H9 (cell line): Measurements from ENCODE around the gene PHACTR2. TPM values are rescaled to one million over a fixed set of nuclear protein-coding genes. Genes with fewer than 3 reads are reported as not detected.

Experiments
- DNase-seq: peaks from one replicate; pipeline ENCODE4 v3.0.0-alpha.2; 2017
- H2AFZ ChIP-seq: one replicate; pipeline ENCODE4 v1.6.1; 2013; ENCODE audit warnings: mild to moderate bottlenecking, low read length, control low read depth, moderate library complexity
- H2AK5ac ChIP-seq: 2 replicates; pipeline ENCODE4 v1.6.1; 2013; ENCODE audit warnings: low read length, control low read depth, mixed read lengths; ENCODE audit not compliant: insufficient read length
- H2BK120ac ChIP-seq: one replicate; pipeline ENCODE4 v1.6.1; 2013; ENCODE audit warnings: low read depth, mild to moderate bottlenecking, low read length, control low read depth, inconsistent platforms; ENCODE audit not compliant: poor library complexity, severe bottlenecking
- H2BK12ac ChIP-seq: 2 replicates; pipeline ENCODE4 v1.6.1; 2013; ENCODE audit warnings: low read length, control low read depth, mixed read lengths, low read depth; ENCODE audit not compliant: insufficient read length
- H2BK15ac ChIP-seq: 2 replicates; pipeline ENCODE4 v1.6.1; 2013; ENCODE audit warnings: low read depth, low read length, control low read depth
- H2BK20ac ChIP-seq: one replicate; pipeline ENCODE4 v1.6.1; 2013; ENCODE audit warnings: low read depth, mild to moderate bottlenecking, low read length, control low read depth, inconsistent platforms; ENCODE audit not compliant: poor library complexity, severe bottlenecking
- H2BK5ac ChIP-seq: 2 replicates; pipeline ENCODE4 v1.6.1; 2013; ENCODE audit warnings: low read length, control low read depth, mixed read lengths; ENCODE audit not compliant: insufficient read length
- H3K14ac ChIP-seq: 2 replicates; pipeline ENCODE4 v1.6.1; 2013; ENCODE audit warnings: low read length, control low read depth; ENCODE audit not compliant: insufficient read depth
- H3K18ac ChIP-seq: 2 replicates; pipeline ENCODE4 v1.6.1; 2013; ENCODE audit warnings: low read depth, mild to moderate bottlenecking, mixed read lengths, low read length, control low read depth; ENCODE audit not compliant: insufficient read length
- H3K23ac ChIP-seq: 2 replicates; pipeline ENCODE4 v1.6.1; 2013; ENCODE audit warnings: low read length, control low read depth, mixed read lengths, low read depth; ENCODE audit not compliant: insufficient read length
- H3K23me2 ChIP-seq: 2 replicates; pipeline ENCODE4 v1.6.1; 2013; ENCODE audit warnings: low read depth, mild to moderate bottlenecking, mixed read lengths, low read length, control low read depth; ENCODE audit not compliant: insufficient read length, poor library complexity, severe bottlenecking
- H3K27ac ChIP-seq: 2 replicates; pipeline ENCODE4 v1.5.1; 2013; ENCODE audit warnings: low read length, control low read depth, mixed read lengths, low read depth; ENCODE audit not compliant: insufficient read length
- H3K27me3 ChIP-seq: 2 replicates; pipeline ENCODE4 v1.6.1; 2013; ENCODE audit warnings: low read length, control low read depth, inconsistent platforms; ENCODE audit not compliant: insufficient read depth
- H3K4ac ChIP-seq: 2 replicates; pipeline ENCODE4 v1.6.1; 2013; ENCODE audit warnings: low read depth, mild to moderate bottlenecking, control low read depth, inconsistent platforms, low read length, moderate library complexity
- H3K4me1 ChIP-seq: 2 replicates; pipeline ENCODE4 v1.6.1; 2013; ENCODE audit warnings: low read length, control low read depth, inconsistent platforms; ENCODE audit not compliant: insufficient read depth
- H3K4me2 ChIP-seq: 2 replicates; pipeline ENCODE4 v1.6.1; 2013; ENCODE audit warnings: low read length, control low read depth, mixed read lengths; ENCODE audit not compliant: insufficient read length, insufficient read depth
- H3K56ac ChIP-seq: 2 replicates; pipeline ENCODE4 v1.6.1; 2013; ENCODE audit warnings: low read depth, mild to moderate bottlenecking, mixed read lengths, low read length, control low read depth; ENCODE audit not compliant: insufficient read length
- H3K79me1 ChIP-seq: 2 replicates; pipeline ENCODE4 v1.6.1; 2013; ENCODE audit warnings: low read depth, mild to moderate bottlenecking, moderate library complexity, low read length, control low read depth, inconsistent platforms; ENCODE audit not compliant: insufficient read depth, poor library complexity, severe bottlenecking
- H3K79me2 ChIP-seq: 2 replicates; pipeline ENCODE4 v1.6.1; 2013; ENCODE audit warnings: low read length, control low read depth, inconsistent platforms; ENCODE audit not compliant: insufficient read depth
- H3K9ac ChIP-seq: 2 replicates; pipeline ENCODE4 v1.6.1; 2013; ENCODE audit warnings: low read length, control low read depth, mixed read lengths; ENCODE audit not compliant: insufficient read length; ENCODE audit errors: extremely low read depth
- H3K9me3 ChIP-seq: one replicate; pipeline ENCODE4 v1.6.1; 2013; ENCODE audit warnings: low read depth, low read length, inconsistent platforms; ENCODE audit not compliant: control insufficient read depth
- H3T11ph ChIP-seq: one replicate; pipeline ENCODE4 v1.6.1; 2013; ENCODE audit warnings: mild to moderate bottlenecking, low read length, control low read depth, inconsistent platforms
- H4K20me1 ChIP-seq: one replicate; pipeline ENCODE4 v1.6.1; 2013; ENCODE audit not compliant: control insufficient read depth, insufficient read length, insufficient read depth
- H4K5ac ChIP-seq: 2 replicates; pipeline ENCODE4 v1.6.1; 2013; ENCODE audit warnings: low read depth, mild to moderate bottlenecking, mixed read lengths, low read length, control low read depth; ENCODE audit not compliant: insufficient read length
- H4K8ac ChIP-seq: replicated peaks from 2 replicates; pipeline ENCODE4 v1.6.1; 2013; ENCODE audit warnings: low read length, control low read depth, mixed read lengths, low read depth; ENCODE audit not compliant: insufficient read length
- H4K91ac ChIP-seq: 2 replicates; pipeline ENCODE4 v1.6.1; 2013; ENCODE audit warnings: low read depth, mild to moderate bottlenecking, moderate library complexity, mixed read lengths, low read length, control low read depth; ENCODE audit not compliant: insufficient read length
- H3K27ac Mint-ChIP-seq, 3 experiments: 2 replicates in 2 of 3; 3 replicates in 1 of 3; pipeline ENCODE4 v1.8.0; 2020 to 2021; ENCODE audit warnings: mixed read lengths in 3 of 3, mild to moderate bottlenecking in 1 of 3, moderate library complexity in 1 of 3
- H3K27me3 Mint-ChIP-seq: 2 replicates; pipeline ENCODE4 v1.8.0; 2021; ENCODE audit warnings: low read depth, mild to moderate bottlenecking, moderate library complexity, mixed read lengths
- H3K36me3 Mint-ChIP-seq, 3 experiments: 2 replicates in 2 of 3; 3 replicates in 1 of 3; pipeline ENCODE4 v1.8.0; 2020 to 2021; ENCODE audit warnings: low read depth in 3 of 3, mixed read lengths in 3 of 3; ENCODE audit not compliant: insufficient read depth in 1 of 3
- H3K4me1 Mint-ChIP-seq, 2 experiments: 2 replicates each; pipeline ENCODE4 v1.8.0; 2020; ENCODE audit warnings: mixed read lengths in 2 of 2
- H3K4me3 Mint-ChIP-seq, 2 experiments: 2 replicates in 1 of 2; 3 replicates in 1 of 2; pipeline ENCODE4 v1.8.0; 2020 to 2021; ENCODE audit warnings: mild to moderate bottlenecking in 2 of 2, mixed read lengths in 2 of 2, moderate library complexity in 1 of 2
- H3K9me3 Mint-ChIP-seq, 2 experiments: 2 replicates in 1 of 2; 3 replicates in 1 of 2; pipeline ENCODE4 v1.8.0; 2020; ENCODE audit warnings: mild to moderate bottlenecking in 2 of 2, mixed read lengths in 2 of 2, moderate library complexity in 1 of 2
- CTCF ChIP-seq: fragments of 200-600 bp; sonication (generic); conservative IDR thresholded peaks from 3 replicates; pipeline ENCODE4 v1.8.0; 2021; ENCODE audit warnings: antibody characterized with exemption, mild to moderate bottlenecking
- WGBS: extraction: QIAGEN DNeasy Blood & Tissue Kit; methylation state at CpG from one replicate; pipeline ENCODE4 v1.1.7; 2013; ENCODE audit warnings: missing lambda C conversion rate, low lambda C conversion rate, mixed read lengths; ENCODE audit not compliant: insufficient read length; ENCODE audit errors: extremely low coverage; 5-methylcytosine and 5-hydroxymethylcytosine counted together
- total RNA-seq: library from RNA; stranded (reverse); gene quantifications from 2 replicates; pipeline ENCODE4 v1.2.1, GENCODE V29; 2021

The PHACTR2 gene
- total RNA-seq, 1 experiment from 2014 or later: 131 TPM

GRCh38 chr6:143741480-143741879 is 63.7 kb downstream of the PHACTR2 start:
- H3K4me2 ChIP-seq: no peak overlapping the region
- H2BK20ac ChIP-seq: no peak overlapping the region
- H4K5ac ChIP-seq: no peak overlapping the region
- DNase-seq: no peak
- H3K9me3 ChIP-seq: no peaks in the 10 kb centered on the region
- no peak overlapping the region for H3K4ac ChIP-seq
- Mint-ChIP-seq H3K4me1 (peaks cover 48% of the 10 kb centered on the region in 2 experiments), H3K27ac (no peak overlapping the region), H3K9me3 (no peaks in the 10 kb centered on the region), H3K27me3 (no peaks in the 10 kb centered on the region), H3K36me3 (peaks cover 0 to 19% (median 4%) of the 10 kb centered on the region in 3 experiments; a peak in 4 of 7 replicates), H3K4me3 (no peak overlapping the region)
- no peak overlapping the region for H3K27ac ChIP-seq
- H4K91ac ChIP-seq: no peak overlapping the region
- H3T11ph ChIP-seq: no peak overlapping the region
- no peaks in the 10 kb centered on the region for H3K27me3 ChIP-seq
- H2AFZ ChIP-seq: no peak overlapping the region
- H4K8ac ChIP-seq: no peak overlapping the region
- no peak overlapping the region for H2AK5ac ChIP-seq
- no peak overlapping the region for H3K23ac ChIP-seq
- no peaks in the 10 kb centered on the region for H3K79me2 ChIP-seq
- no peaks in the 10 kb centered on the region for H4K20me1 ChIP-seq
- H3K4me1 ChIP-seq: peaks cover 22% of the 10 kb centered on the region; the same call in 1 of the 2 replicates
- H3K56ac ChIP-seq: no peak overlapping the region
- H2BK5ac ChIP-seq: no peak overlapping the region
- no peaks in the 10 kb centered on the region for H3K79me1 ChIP-seq
- no peak overlapping the region for H2BK12ac ChIP-seq
- no peak overlapping the region for H3K9ac ChIP-seq
- no peak overlapping the region for H2BK15ac ChIP-seq
- no peak overlapping the region for H3K18ac ChIP-seq
- H3K23me2 ChIP-seq: no peaks in the 10 kb centered on the region
- H3K14ac ChIP-seq: no peak overlapping the region
- no peak for TF ChIP-seq CTCF
- no CpG with 5 or more reads among the region's 3 CpGs for WGBS
- no peak overlapping the region for H2BK120ac ChIP-seq
